ENCODE data around the gene GSN.

The GSN gene

DNA sequence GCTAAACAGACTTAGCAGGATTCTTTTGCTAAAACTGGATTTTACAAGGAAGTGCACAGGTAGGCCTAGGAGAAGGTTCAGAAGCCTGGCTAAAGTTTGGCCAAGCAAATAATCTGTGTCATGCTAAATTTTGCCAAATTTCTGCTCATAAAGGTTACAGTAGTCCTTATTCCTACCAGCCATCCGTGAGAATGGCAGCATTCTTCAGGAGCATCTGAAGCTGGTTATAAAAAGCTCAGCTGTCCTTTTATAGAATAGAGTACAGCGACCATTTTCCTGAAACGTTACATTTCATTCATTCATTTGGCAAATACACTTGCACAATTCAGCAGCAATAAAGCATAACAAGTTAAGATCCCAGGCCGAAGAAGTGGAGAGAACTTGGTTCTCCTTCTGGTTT, 6.9 kb downstream of the GSN start:
- no peak for DNase-seq

DNA sequence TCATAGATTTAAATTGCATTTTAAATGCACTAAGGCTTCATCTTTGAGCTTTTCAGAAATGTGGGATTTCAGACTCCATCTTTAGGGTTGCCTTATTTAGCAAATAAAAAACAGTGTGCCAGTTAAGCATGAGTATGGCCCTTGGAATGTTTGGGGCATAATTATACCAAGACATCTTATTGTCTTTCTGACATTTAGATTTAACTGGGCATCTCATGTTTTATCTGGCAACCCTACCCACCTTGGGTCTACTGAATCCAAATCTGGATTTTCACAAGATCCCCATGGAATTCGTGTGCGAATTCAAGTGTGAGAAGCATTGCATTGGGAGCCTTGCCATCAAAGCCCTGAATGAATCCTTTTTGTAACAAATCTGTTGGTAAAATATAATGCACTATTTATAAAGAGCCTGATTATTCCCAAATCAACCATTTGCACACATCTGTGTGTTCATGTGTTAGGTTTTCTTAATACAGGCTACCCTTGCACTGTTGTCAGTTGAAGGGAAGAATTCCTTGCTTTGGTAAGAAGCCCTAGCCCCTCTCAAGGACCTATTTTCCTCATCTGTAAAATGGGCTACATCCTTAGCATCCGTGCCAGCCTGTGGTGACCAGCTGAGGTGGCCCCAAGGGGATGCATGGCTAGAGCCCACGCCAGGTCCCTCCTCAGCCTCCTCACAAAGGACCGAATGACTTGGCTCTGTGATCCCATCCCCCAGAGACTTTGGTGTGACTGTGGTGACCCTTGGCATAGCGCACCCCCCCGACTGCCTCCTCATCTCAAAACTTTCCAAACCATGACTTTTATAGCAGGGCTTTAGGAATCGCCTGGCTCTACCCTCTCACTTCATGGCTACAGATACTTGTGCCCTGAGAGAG, 8.1 kb downstream of the GSN start:
- no peak for DNase-seq

DNA sequence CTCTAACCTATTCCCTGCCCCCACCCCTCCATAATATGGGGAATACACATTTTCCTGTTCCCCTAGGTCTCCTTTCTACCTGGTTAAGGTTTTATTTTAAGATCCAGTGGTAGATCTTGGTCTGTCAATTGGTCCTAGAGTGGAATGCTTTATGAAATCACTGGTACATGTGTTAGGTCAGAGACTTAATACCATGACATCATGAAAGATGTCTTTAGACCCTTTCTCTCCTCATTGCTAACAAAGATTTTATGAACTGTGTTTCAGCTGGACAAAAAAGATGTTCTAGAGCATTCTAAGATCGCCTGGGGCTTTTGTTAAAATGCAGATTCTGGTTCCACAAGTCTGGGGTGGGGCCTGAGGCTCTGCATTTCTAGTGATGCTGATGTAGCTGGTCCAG, 9.1 kb downstream of the GSN start:
- no peak for DNase-seq

DNA sequence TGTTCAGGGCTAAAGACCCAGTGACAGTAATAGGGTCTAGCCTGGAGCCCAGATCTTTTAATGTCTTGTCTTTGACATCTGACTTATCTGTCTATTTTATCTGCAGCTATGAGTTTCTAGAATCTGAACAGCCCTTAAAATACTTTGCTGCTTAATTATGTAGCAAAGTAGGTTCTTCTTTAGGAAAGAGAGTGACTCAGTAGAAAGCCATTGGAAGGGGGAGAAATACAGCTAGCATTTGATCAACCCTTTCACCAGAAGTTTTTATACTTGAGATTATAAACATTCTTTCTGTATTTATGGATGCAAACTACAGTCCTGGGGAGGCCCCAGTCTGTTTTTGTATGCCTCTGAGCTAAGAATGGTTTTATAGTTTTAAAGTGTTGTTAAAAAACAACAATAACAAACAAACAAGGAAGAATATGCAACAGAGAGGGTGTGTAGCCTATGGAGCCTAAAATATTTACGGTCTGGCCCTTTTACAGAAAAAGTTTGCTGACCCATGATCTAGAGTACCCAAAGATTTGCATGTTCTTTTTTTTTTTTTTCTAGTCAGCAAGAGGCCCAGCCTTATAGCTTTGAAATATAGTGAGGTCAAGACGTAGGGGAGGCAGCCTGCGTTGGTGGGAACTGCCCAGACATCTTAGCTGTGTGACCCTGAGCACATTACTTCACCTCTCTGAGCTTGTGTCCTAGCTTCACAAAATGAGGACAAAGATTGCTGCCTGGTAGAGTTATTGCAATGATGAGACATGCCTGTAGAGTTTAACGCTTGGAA, 9.7 kb downstream of the GSN start:
- DNase-seq, result no peak

DNA sequence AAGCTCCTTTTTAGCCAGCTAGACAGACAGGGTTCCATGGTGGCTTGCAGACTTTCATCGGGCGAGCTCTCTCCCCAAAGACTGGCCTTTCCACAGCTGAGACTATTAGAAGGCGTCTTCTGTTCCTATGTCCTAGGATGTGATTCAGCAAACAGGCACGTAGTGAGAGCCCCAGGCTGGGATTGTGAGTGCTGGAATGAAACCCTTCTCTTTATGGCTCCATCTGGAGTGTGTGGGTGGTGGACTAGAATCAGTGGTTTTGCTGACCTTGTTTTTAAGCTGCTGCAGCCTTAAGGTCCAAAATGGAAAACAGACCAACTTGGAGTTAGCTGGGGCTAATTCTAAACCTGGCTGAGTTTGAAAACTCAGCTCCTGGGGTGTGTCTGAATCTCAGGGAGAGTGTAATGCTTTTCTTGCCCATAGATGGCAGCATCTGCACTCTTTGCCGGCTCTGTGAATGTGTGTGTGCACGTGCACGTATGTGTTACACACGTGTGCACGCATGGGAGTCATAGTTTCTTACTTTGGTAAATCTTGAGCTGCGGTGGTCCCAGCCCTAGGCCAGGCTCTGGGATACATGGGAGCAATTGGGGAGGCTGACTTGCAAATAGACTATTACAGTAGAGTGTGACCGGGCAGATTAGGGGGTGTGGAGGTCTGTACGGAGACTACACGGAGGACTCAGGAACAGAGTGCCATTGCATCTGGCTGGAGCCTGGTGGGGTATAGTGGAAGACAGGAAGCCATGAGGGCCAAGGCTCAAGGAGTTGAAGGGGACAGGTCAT, 10.7 kb downstream of the GSN start:
- DNase-seq, result no peak

DNA sequence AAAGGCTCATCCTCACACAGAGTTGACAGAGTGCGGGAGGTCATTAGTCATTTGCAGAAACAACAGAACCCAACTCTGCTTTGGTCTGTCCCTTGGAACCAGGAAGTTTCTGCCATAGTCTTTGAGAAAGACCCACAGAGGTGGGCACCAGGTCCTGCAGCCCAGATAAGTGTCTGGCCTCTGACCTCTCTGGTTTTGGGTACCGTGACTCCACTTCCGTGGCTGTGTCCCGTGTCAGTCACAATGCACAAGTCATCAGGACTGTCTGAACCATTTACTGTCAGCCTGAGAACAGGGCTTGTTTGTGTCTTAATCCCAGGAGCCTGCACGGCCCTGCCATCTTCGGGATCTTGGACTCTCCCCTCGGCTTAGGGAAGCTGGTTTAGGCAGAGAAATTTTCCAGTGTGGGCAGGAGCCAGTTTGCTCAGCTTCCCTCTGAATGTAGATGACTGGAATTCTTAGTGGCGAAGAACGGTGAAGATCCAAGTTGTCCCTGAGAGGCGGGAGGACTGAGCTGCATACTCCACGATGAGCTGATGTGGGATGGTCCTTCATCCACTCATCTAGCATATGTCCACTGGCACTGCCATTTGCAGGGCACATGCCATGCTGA, 11.9 kb downstream of the GSN start:
- no peak for DNase-seq

DNA sequence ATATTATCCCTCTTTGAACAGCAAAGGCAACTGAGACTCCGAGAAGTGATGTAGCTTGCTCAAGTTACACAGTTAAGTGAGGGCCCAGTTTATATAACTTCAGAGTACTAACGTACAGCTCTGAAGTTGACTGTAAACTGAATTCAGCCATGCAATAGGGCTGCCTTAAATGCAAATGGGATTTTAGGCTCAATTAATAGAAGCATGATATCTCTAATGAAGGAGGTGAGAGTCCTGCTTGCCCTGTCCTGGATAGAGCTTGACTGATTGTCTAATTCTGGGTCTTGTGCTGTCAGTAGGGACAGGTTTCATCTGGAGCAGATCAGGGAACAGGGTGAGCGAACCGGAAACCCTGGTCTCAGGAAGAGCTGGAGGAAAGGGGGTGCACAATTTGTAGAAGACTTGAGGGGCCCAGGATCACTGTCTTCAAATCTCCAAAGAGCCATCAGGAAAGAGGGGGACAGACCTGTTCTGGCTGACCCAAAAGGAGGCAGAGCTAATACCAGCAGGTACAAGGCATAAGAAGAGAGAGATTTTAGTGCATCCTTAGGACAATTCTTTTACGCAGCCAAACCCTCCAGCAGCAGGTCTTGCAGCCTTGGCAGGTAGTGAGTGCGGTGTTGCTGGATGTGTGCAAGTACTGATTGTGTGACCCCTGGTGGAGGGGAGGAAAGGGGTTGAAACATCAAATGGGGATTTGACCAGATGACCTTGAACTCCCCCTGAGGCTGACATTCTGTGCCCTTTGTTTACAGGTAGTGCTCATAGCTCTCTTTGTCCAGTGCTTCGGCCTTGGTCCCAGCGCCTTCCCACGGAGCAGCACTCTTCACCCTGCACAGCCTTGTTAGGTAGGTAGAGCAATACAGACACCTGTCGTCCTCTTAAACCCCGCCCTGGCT, 13.0 kb downstream of the GSN start:
- no peak for DNase-seq

DNA sequence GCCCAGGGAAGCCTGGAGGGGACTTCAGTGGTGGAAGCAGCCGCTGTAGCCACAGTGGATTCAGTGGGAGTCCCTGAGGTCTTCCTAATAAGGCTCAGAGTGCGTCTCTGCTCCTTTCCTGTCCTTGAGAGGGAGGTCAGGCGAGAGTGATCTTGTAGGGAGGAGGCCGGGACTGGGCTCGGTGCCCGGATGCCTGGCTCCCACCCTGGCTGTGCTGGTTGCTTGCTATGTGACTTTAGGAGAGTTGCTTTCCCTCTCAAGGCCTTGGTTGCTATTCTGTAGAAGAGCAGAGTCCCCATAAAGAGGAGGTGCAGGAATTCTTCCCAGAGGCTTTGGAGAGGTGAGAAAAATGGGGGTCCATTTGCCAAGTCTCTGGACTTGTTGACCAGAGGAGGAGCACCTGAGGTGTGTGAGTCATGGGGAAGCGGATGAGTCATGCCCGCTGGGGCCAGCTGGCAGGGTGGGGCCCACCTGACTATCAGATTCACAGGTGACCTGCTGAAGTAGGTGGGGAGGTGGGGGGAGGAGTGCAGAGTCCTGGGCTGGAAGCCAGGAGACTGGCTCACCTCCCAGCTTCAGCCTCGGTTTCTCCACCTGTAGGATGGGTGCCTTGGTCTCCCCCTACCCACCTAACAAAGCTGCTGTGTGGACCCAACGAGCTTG, 13.8 kb downstream of the GSN start:
- no peak for DNase-seq

DNA sequence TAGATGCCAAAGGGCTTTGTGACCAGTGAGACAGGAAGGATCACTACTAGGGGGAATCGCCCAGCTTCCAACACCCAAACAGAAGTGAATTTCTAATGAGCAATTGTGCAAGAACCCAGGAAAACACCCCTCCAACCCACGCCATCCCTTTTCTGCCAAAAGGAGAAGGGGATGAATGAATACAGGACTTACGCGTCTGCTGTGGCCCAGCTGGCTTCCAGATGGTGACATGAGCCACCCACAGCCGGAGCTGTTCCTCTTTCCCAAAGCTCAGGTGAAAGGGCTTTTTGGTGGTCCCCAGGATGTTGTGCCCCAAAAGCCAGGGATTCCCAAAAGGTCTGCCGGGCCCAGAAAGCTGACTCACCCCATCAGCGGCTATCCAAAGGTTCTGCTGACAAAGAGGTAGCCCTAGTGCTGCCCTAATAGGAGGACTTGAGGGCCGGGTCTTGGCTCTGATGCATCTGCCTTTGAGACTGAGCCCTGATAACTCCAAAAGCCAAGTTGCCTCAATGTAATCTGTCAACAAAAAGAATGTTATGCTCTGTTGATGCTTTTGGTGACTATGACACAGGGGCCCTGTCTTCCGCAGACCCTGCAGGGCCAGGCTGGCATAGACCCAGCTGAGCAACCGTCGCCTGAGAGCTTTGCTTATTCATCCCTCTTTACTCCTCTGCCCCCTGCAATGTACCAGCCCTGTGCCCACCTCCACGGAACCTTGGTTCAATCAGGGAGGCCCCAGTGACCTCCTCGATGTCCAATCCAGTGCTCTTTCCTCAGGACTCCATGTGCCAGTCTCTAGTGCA, 14.5 kb downstream of the GSN start:
- no peak for DNase-seq

DNA sequence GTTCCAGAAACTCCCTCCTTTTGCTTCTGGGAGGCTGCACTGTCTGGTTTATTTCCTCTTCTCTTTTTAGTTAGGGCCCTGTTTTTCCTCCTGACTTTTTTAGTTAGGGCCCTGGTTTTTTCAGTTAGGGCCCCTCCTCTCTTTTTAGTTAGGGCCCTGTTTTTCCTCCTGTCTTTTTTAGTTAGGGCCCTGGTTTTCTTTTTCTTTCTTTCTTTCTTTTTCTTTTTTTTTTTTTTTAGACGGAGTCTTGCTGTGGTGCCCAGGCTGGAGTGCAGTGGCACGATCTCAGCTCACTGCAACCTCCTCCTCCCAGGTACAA, 15.1 kb downstream of the GSN start:
- no peak for DNase-seq

DNA sequence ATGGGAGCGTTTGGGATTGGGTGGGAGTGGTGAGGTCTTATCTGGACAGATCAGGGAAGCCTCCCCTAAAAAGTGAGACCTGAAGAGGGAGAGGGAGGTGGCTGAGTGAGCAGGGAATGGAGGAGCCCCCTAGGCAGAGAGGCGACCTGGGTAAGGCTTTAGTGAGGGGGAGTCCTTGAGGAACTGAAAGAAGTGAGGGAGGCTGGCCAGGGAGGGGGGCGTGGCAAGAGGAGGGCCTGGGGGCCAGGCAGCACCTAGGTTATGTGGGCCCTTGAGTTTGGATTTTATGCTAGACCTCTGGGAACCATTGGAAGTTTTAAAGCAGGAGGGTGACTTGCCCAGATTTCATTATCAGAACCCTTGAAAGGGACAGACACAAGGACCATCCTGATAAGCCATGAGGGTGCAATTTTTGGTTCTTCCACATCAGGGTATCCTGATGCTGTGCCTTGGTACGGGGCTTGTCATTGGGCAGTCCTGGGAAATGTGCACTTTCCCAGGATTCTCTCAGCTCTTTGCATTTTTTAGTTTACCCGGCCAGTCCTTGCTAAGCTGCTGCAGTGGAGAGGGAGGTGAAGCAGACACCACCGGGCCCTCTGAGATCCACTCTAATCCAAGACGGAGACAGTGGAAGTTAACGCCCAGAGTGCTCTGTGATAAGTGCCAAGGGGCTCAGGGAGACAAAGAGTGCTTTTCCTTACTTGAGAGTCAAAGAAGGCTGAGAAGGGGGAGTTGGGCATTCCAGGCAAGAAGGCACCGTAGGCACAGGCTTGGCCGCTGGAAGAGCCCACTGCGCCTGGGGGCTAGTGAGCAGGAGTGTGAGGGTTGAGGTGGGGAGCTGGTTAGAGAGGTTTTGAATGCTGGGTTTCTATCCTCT, 16.1 kb downstream of the GSN start:
- DNase-seq, result no peak

DNA sequence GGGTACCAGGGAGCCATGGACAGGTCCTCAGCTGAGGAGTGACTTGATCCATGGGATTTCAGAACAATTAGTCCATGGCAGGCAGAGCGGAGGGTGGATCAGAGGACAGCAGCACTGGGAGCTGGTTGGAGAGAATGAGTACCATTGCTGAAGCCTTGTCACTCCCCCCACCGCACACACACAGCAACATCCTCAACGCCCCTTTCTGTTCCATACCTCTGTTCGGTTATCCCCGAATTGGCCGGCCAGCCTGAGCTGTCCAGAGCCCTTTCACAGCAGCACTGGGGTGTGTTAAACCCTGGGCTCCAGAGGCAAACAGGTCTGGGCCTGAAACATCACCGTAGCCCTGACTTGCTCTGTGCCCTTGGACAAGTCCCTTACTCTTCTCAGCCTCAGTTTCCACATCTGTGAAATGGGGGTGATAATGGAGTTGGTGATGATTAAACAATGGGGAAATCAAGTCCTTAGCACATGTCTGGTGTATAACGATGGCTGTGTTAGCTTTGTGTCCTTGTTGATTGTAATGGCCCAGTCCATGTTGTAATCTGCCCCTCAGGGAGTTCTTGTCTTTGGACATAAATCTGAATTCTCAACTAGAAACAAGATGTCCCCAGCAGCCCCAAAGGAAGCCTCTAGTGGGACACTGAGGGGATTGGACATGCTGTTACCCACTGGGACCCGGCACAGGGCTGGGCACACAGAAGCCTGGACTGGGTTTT, 16.9 kb downstream of the GSN start:
- DNase-seq, result no peak

DNA sequence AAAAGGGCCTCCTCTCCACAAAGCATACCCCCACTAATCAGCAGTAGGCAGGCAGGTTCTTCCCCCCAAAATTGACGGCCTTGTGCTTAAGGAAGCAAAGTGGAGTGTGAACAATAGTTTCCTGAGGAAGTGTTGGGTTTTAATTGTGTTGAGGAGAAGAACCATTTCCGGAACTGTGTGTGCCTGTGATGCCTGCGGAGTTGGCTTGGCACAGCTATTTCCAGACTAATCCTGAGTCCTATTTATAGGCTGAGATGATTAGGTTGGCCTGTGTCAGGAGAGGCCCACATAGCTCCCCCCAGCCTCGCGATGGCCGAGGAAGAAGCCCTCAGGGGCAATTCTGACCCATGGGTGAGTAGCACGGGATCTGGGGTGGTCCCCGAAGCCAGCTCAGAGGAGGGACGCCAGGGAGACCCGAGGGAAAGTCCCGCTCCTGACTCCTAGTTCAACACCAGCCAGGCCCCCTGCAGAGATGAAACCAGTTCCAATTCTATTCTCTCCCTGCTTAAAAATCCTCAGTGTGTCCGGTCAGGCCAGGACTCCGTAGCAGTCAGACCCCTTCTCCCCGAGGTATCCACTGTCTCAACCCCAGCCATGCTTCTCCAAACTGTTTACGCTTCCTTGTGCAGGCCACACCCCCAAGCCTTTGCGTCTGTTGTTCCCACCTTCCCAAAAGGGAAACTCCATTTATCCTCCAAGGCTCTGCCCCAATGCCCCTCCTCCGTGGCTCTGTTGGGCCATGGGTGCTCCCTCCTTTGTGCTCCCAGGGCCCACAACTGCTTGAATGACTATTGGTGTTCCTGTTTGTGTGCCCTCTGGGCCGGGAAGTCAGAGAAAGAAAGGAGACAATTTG, 18.1 kb downstream of the GSN start:
- no peak for DNase-seq

DNA sequence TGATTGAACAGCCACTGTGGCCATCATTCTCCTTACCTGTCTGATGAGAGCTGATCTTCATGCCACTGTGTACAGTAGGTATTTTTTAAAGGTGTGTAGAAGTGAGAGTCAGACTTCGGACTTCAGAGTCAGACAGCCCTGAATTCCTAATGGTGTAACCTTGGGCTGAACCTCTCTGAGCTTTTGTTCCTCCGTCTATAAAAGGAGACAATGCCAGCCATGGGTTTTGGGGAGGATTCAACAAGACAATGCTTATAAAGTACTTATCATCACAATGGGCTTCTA, 18.7 kb downstream of the GSN start:
- DNase-seq, result no peak

DNA sequence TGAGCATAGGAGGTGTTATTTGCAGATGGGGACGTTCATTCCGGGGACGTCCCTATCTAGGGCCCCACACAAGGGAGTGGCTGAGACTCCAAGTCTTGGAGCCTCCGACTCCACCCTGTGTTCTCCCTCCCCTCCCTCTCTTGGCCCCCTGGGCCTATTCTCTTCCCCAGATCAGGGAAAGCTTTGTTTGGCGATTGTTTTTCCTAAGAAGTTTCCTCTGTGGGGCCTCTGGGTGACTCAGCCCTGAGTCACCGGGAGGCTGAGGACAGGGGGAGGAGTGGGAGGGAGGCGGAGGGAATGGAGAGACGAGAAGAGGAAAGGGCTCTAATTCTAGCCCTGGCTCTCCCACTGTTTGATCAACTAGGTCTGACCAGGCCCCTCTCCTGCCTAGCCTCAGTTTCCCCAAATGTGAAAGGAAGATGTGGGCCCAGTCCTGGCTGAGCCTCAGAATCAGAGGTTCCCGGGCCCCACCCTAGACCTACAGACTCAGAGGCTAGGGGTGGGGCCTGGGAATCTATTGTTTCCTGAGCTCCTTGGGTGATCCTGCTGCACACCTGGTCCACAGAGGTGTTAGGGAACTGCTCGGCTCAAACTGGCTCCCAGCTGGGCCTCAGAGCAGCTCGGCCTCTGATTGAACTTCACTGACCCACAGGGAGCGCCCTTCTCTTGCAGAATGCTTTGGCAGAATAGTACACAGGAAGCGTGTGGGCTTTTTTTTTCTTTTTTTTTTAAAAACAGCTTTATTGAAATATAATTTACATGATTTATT, 19.2 kb downstream of the GSN start:
- no peak for DNase-seq

DNA sequence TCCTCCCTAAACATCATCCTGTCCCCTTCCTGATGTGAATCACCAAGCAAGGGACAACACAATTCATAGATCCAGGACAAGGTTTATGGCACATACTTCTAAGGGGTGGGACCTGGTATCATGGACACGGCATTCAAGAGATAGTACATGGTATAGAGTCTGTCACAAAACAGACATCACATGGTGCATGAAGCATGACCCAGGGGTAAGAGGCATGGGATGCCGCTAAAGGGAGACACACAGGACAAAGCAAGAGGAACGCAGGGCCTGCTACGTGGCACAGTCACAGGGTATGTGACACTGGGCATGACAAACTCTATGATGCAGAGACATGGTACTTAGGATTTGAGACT, 20.7 kb downstream of the GSN start:
- DNase-seq, result no peak

DNA sequence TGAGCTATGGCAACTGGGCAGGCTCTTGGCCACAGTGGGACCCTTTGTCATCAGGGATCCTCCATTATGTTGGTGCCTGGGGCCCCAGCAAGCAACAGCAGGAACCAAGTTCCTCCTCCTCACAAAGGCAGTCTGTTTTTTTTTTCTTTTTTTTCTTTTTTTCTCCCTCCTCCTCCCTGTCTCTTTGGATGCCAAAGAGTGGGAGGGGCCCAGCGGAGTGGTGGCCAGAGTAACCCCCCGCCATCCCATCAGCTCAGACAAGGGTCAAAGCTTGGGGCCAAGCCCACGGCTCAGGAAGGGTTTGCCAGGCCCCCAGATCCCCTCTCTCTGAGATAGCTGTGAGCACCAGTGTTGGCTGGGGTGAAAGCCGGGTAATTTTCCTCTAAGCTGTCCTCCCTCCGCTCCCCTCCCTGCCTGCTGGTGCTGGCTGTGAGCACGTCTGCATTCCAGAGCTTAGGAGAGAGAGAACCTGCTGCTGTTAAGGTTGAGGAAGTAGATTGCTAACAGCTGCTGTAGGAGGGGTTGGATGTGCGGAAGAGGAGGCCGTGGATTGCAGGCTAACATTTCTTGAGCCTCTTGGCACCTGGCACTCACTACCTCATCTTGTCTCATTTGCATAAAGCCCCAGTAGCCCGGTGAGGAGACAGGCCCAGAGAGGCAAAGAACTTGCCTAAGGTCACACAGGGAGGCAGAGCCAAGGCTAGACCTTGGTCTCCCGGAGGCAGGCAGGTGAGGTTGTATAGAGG, 21.2 kb downstream of the GSN start:
- DNase-seq, result no peak
